Right atrium auricular region (tissue), 2 donors: ENCODE results near the gene NPAT. TPM values are rescaled to one million over a fixed set of nuclear protein-coding genes. Genes with fewer than 3 reads are reported as not detected.
"Not testable (repeated sequence)": the region's sequence is repeated elsewhere in the genome, so short reads cannot be mapped to it uniquely, and the experiment has no call there.

Source experiments
- DNase-seq: peaks from one replicate; pipeline ENCODE4 v3.0.0-alpha.2; 2019; ENCODE audit warnings: low spot score
- H3K27ac ChIP-seq, 2 donors: fragments of 200-600 bp; sonication (generic); 1 replicate in 1 of 2; 2 replicates in 1 of 2; pipeline ENCODE4 v1.5.1; 2016 to 2019
- H3K27me3 ChIP-seq, 2 donors: fragments of 200-600 bp; sonication (generic); one replicate each; pipeline versions ENCODE4 v1.5.1 to v1.6.0; 2017 to 2019
- H3K36me3 ChIP-seq: fragments of 200-600 bp; sonication (generic); one replicate; pipeline ENCODE4 v1.5.1; 2016
- H3K4me1 ChIP-seq, 2 donors: fragments of 200-600 bp; sonication (generic); one replicate each; pipeline versions ENCODE4 v1.5.1 to v1.6.0; 2017 to 2019
- H3K4me3 ChIP-seq, 2 donors: fragments of 200-600 bp; sonication (generic); 1 replicate in 1 of 2; 2 replicates in 1 of 2; pipeline ENCODE4 v1.5.1; 2017 to 2019; ENCODE audit warnings: mild to moderate bottlenecking in 1 of 2, moderate library complexity in 1 of 2
- H3K9me3 ChIP-seq, 2 donors: fragments of 200-600 bp; sonication (generic); one replicate each; pipeline ENCODE4 v1.5.1; 2019
- CTCF ChIP-seq, 2 donors: fragments of 200-600 bp; sonication (generic); IDR thresholded peaks; one replicate each; pipeline ENCODE4 v1.5.1; 2019; ENCODE audit warnings: antibody characterized with exemption in 2 of 2
- total RNA-seq, 2 donors: library from RNA; depleted of rRNA; stranded (reverse); fragments of >200 nt; gene quantifications; one replicate each; pipeline ENCODE4 v1.1.0, GENCODE V29; 2016

The NPAT gene
- total RNA-seq, 2 donors from 2014 or later = 10.6 to 12.7 TPM

DNA sequence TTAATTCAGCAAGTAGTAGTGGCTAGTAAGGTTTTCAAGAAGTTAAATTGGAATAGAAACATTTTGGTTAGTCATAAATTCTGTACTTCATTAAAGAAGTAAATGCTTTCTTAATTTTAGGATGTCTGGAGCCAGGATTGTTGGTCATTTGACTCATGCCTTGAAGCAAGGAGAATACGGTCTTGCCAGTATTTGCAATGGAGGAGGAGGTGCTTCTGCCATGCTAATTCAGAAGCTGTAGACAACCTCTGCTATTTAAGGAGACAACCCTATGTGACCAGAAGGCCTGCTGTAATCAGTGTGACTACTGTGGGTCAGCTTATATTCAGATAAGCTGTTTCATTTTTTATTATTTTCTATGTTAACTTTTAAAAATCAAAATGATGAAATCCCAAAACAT, 75.3 kb downstream of the NPAT start:
- H3K4me3 ChIP-seq = no peak overlapping the region
- no peak for TF ChIP-seq CTCF (IDR thresholded peaks at IDR 0.05)
- no peaks in the 10 kb centered on the region for H3K9me3 ChIP-seq
- H3K27ac ChIP-seq = no peak overlapping the region
- no peak for DNase-seq
- no peaks in the 10 kb centered on the region for H3K4me1 ChIP-seq
- no peaks in the 10 kb centered on the region for H3K27me3 ChIP-seq
- peaks cover 93% of the 10 kb centered on the region for H3K36me3 ChIP-seq

GRCh38 chr11:108144615-108145014, 77.8 kb downstream of the NPAT start:
- Histone ChIP-seq H3K27me3 (no peaks in the 10 kb centered on the region), H3K9me3 (no peaks in the 10 kb centered on the region), H3K27ac (no peak overlapping the region), H3K4me1 (no peaks in the 10 kb centered on the region), H3K36me3 (peaks cover 95% of the 10 kb centered on the region), H3K4me3 (no peak overlapping the region)
- TF ChIP-seq CTCF (IDR thresholded peaks at IDR 0.05) = no peak
- DNase-seq = no peak

DNA sequence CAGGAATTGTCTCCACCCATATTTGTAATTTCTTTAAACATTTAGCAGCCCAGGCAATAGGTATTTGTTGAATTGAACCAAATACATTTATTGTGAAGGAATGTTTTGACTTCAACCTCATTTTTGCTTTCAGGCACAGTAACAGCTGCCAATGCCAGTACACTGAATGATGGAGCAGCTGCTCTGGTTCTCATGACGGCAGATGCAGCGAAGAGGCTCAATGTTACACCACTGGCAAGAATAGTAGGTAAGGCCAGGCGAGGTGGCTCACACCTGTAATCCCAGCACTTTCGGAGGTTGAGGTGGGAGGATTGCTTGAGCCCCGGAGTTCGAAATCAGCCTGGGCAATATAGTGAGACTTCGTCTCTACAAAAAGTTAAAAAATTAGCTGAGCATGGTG, 80.1 kb downstream of the NPAT start:
- peaks cover 88% of the 10 kb centered on the region for H3K36me3 ChIP-seq
- DNase-seq = no peak
- H3K4me1 ChIP-seq = no peaks in the 10 kb centered on the region
- TF ChIP-seq CTCF (IDR thresholded peaks at IDR 0.05) = no peak
- no peaks in the 10 kb centered on the region for H3K9me3 ChIP-seq
- no peak overlapping the region for H3K4me3 ChIP-seq
- H3K27ac ChIP-seq = no peak overlapping the region
- no peaks in the 10 kb centered on the region for H3K27me3 ChIP-seq

- Histone ChIP-seq H3K36me3 (peaks cover 66% of the 10 kb centered on the region), H3K9me3 (no peaks in the 10 kb centered on the region), H3K4me1 (no peaks in the 10 kb centered on the region), H3K27ac (no peak overlapping the region), H3K27me3 (no peaks in the 10 kb centered on the region), H3K4me3 (no peak overlapping the region)
- no peak for DNase-seq
- TF ChIP-seq CTCF (IDR thresholded peaks at IDR 0.05) = no peak
These were observed 85.2 kb downstream of the NPAT start for GRCh38 chr11:108137212-108137611.

DNA sequence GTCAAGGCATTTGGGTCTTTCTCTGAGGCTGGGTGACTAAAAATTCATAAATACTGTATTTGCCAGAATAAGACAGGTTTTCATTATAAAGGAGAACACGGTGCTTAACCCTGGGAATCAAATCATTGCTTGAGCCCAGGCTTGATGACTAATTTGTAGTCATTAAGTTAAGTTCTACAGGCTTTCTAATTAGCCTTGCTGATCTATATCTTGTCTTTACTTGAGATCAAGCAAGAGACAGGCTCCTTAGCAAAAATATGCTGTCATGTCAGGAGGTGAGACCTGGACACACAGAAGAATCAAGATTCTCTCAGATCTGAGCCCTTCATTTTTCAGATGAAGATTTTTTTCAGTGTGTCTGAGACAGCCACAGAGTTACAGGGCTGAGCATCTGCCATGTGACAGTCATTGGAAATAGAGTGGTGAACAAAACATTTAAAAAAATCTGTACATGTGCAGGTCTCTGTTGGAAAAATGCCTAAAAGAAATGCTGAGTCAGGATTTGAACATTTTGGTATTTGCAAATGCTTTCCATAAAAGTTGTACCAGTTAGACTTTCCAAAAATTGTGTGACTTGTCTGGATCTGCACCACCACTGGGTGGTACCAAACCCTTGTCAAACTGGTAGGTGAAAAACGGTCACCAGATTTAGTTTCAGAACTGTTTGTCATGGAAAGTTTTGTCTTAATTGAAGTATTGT, 86.4 kb downstream of the NPAT start:
- Histone ChIP-seq H3K27me3 (no peaks in the 10 kb centered on the region), H3K4me3 (no peak overlapping the region), H3K4me1 (peaks cover 0 to under 1% of the 10 kb centered on the region in 2 donors), H3K36me3 (peaks cover 57% of the 10 kb centered on the region), H3K9me3 (no peaks in the 10 kb centered on the region), H3K27ac (no peak overlapping the region)
- DNase-seq = no peak
- peak in 1 of 2 donors; percentile 25 for TF ChIP-seq CTCF (IDR thresholded peaks at IDR 0.05)

DNA sequence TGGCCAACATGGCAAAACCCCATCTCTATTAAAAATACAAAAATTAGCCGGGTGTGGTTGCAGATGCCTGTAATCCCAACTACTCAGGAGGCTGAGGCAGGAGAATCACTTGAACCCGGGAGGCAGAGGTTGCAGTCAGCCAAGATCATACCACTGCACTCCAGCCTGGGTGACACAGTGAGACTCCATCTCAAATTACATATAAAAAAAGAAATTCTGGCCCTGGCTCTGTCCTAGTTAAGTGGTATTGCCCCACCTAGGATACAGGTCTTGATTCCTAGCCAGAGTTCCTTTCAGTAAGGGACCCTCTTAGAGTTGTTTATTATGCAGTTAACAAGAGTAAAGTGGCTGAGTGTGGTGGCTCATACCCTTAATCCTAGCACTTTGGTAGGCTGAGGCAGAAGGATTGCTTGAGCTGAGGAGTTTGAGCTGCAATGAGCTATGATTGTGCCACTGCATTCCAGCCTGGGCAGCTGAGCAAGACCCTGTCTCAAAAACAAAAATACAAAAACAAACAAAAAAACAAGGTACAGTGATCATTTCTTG, 89.4 kb downstream of the NPAT start:
- H3K27ac ChIP-seq, H3K9me3 ChIP-seq, DNase-seq, H3K4me3 ChIP-seq, H3K4me1 ChIP-seq, H3K27me3 ChIP-seq: not testable (repeated sequence)
- peaks cover 33% of the 10 kb centered on the region for H3K36me3 ChIP-seq
